MCF 10A (cell line): ENCODE data around the gene TELO2. TPM values are rescaled to one million over a fixed set of nuclear protein-coding genes. Genes with fewer than 3 reads are reported as not detected.

Experiments
- BruUV-seq: library from RNA; stranded (reverse); fragments of 400-500 nt; replicated peaks from 2 replicates; lab custom pipeline; 2021; lab: Mats Ljungman, UMichigan
- CTCF ChIA-PET: fragments of 300-600 bp; sonication (Branson Sonifier 250); formaldehyde crosslinking; extraction: SDS; loops from one replicate; lab custom pipeline; 2021; ENCODE audit warnings: antibody characterized with exemption, inconsistent platforms; lab: Yijun Ruan, JAX
- POLR2A ChIA-PET: fragments of 300-600, 350-650 bp; sonication (Branson Sonifier 250); formaldehyde crosslinking; extraction: SDS; loops from one replicate; lab custom pipeline; 2020; ENCODE audit warnings: antibody characterized with exemption, inconsistent platforms; lab: Yijun Ruan, JAX
- DNase-seq: peaks from one replicate; pipeline ENCODE4 v3.0.0-alpha.2; 2018; ENCODE audit not compliant: unreplicated experiment
- H3K27ac Mint-ChIP-seq: one replicate; pipeline ENCODE4 v1.8.0; 2022; ENCODE audit warnings: mild to moderate bottlenecking, low read depth, mixed read lengths; ENCODE audit not compliant: unreplicated experiment
- H3K27me3 Mint-ChIP-seq: one replicate; pipeline ENCODE4 v1.8.0; 2022; ENCODE audit warnings: mixed read lengths; ENCODE audit not compliant: insufficient read depth, unreplicated experiment
- H3K36me3 Mint-ChIP-seq: one replicate; pipeline ENCODE4 v1.8.0; 2022; ENCODE audit warnings: mild to moderate bottlenecking, moderate library complexity, mixed read lengths; ENCODE audit not compliant: insufficient read depth, unreplicated experiment
- H3K4me1 Mint-ChIP-seq: one replicate; pipeline ENCODE4 v1.8.0; 2022; ENCODE audit warnings: mixed read lengths; ENCODE audit not compliant: insufficient read depth, unreplicated experiment
- H3K4me3 Mint-ChIP-seq: one replicate; pipeline ENCODE4 v1.8.0; 2022; ENCODE audit warnings: mild to moderate bottlenecking, moderate library complexity, mixed read lengths; ENCODE audit not compliant: unreplicated experiment
- H3K9me3 Mint-ChIP-seq: one replicate; pipeline ENCODE4 v1.8.0; 2022; ENCODE audit warnings: mixed read lengths; ENCODE audit not compliant: unreplicated experiment
- intact Hi-C: fragments of 100-400 bp; cut with micrococcal nuclease; formaldehyde crosslinking; loops from 2 replicates; pipeline ENCODE4 v1.14.1; 2022
- total RNA-seq: library from RNA; stranded (reverse); gene quantifications from 2 replicates; pipeline ENCODE4 v1.2.3, GENCODE V29; 2022
- TF ChIP-seq, protein P1 (sequence below): fragments of 200-600 bp; IDR thresholded peaks from one replicate; pipeline ENCODE4 v1.8.0; 2022; ENCODE audit warnings: antibody characterized with exemption, mild to moderate bottlenecking; ENCODE audit not compliant: unreplicated experiment

Gene TELO2
- total RNA-seq, 1 experiment from 2014 or later = 31.3 TPM

GRCh38 chr16:1458336-1458976 is 34.7 kb upstream of the TELO2 start:
- ChIA-PET POLR2A (interaction anchor here (1.1 kb wide), 1 partner anchor 34 kb away, joined by 3 read pairs; no protein-coding TSS in a partner anchor), CTCF (no interaction called here)
- no peak for DNase-seq
- Mint-ChIP-seq H3K9me3 (no peaks in the 10 kb centered on the region), H3K4me1 (no peaks in the 10 kb centered on the region), H3K4me3 (no peak overlapping the region), H3K27me3 (no peaks in the 10 kb centered on the region), H3K27ac (no peak overlapping the region), H3K36me3 (peaks cover 46% of the 10 kb centered on the region)
- intact Hi-C loops = no loop called here
- TF ChIP-seq, protein P1, sequence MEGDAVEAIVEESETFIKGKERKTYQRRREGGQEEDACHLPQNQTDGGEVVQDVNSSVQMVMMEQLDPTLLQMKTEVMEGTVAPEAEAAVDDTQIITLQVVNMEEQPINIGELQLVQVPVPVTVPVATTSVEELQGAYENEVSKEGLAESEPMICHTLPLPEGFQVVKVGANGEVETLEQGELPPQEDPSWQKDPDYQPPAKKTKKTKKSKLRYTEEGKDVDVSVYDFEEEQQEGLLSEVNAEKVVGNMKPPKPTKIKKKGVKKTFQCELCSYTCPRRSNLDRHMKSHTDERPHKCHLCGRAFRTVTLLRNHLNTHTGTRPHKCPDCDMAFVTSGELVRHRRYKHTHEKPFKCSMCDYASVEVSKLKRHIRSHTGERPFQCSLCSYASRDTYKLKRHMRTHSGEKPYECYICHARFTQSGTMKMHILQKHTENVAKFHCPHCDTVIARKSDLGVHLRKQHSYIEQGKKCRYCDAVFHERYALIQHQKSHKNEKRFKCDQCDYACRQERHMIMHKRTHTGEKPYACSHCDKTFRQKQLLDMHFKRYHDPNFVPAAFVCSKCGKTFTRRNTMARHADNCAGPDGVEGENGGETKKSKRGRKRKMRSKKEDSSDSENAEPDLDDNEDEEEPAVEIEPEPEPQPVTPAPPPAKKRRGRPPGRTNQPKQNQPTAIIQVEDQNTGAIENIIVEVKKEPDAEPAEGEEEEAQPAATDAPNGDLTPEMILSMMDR = no peak
- BruUV-seq = no TSS peak

- POLR2A ChIA-PET = no interaction called here
- Mint-ChIP-seq H3K27ac (no peak overlapping the region), H3K4me1 (no peaks in the 10 kb centered on the region), H3K36me3 (peaks cover 43% of the 10 kb centered on the region), H3K27me3 (no peaks in the 10 kb centered on the region), H3K9me3 (no peaks in the 10 kb centered on the region), H3K4me3 (no peak overlapping the region)
- BruUV-seq = no TSS peak
- CTCF ChIA-PET = interaction anchor here (0.5 kb wide), 1 partner anchor 14 kb away, joined by 3 read pairs; no protein-coding TSS in a partner anchor
- no peak for DNase-seq
- TF ChIP-seq, protein P1 = no peak
- intact Hi-C loops = no loop called here
These were observed 34.2 kb upstream of the TELO2 start for GRCh38 chr16:1458977-1459341.

DNA sequence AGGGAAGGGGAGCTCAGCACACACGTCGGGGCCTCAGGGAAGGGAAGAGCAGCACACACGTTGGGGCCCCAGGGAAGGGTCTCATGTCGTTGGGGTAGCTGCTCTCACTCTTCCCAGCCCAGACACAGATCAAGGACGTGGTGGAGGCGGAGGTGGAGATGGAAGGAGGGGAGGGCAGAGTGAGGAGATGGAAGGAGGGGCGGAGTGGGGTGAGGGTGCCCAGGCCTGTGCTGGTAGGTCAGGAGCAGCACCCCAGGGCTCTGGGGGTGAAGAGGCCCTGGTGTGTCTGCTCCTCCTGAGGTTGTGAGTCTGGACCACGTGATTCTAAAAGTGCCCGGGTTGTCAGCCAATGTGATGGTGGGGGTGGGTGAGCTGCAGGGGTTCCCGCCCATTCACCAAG is 33.2 kb upstream of the TELO2 start:
- Mint-ChIP-seq H3K9me3 (no peaks in the 10 kb centered on the region), H3K27ac (no peak overlapping the region), H3K36me3 (peaks cover 49% of the 10 kb centered on the region), H3K4me1 (no peaks in the 10 kb centered on the region), H3K4me3 (no peak overlapping the region), H3K27me3 (no peaks in the 10 kb centered on the region)
- TF ChIP-seq, protein P1 = no peak
- BruUV-seq = no TSS peak
- ChIA-PET POLR2A (interaction anchor here (0.6 kb wide), 1 partner anchor 79 kb away, joined by 4 read pairs; no protein-coding TSS in a partner anchor), CTCF (no interaction called here)
- intact Hi-C loops = no loop called here
- DNase-seq = no peak

GRCh38 chr16:1460602-1461138 is 32.5 kb upstream of the TELO2 start:
- ChIA-PET CTCF (no interaction called here), POLR2A (interaction anchor here (0.6 kb wide), 1 partner anchor 78 kb away, joined by 4 read pairs; no protein-coding TSS in a partner anchor)
- Mint-ChIP-seq H3K27me3 (no peaks in the 10 kb centered on the region), H3K9me3 (no peaks in the 10 kb centered on the region), H3K4me1 (no peaks in the 10 kb centered on the region), H3K27ac (no peak overlapping the region), H3K36me3 (peaks cover 47% of the 10 kb centered on the region), H3K4me3 (no peak overlapping the region)
- intact Hi-C loops = no loop called here
- no TSS peak for BruUV-seq
- TF ChIP-seq, protein P1 = no peak
- DNase-seq = no peak
